HG02943 (cell line): ENCODE measurements around the gene NTNG1.

ENCODE experiments used
- ATAC-seq: cut with Tn5 transposase; IDR thresholded peaks from one replicate; pipeline ENCODE4 v1.9.1; 2021; ENCODE audit warnings: mild to moderate bottlenecking, low read depth, moderate library complexity; ENCODE audit not compliant: unreplicated experiment

The NTNG1 gene

DNA sequence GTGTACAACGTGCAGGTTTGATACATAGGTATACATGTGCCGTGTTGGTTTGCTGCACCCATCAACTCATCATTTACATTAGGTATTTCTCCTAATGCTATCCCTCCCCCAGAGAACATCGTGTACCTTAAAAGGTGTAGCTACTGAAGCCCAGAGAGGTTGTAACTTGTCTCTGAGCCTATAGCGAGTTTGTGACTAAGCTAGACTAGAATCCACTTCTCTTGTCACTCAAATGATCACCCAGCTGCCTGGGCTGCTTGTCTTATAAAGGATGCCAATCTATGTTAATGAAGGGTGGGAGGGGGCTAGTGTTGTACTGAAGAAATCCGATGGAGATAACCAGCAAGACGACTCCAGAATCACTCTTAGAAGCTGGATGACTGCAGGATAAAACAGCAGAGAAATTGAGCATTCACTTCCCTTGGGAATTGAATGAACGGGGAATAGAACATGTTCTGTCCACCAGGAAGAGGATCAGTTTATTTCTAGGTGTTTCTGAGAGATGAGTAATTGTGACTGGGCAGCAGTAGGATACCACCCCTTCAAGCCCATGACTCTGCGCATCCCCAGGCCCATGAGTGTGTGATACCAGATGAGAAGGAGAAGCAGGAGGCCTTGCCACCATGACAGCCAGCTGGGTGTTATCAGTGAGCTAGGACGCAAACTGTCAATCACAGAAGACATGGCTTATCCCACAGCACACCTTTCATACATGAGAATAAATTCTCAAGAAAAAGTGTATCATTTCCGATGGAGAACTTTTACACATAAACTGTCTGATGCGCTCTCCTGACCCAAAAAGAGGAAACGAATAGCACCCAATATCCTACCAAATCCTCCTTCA lies 390.4 kb downstream of the NTNG1 start:
- ATAC-seq = no peak

- ATAC-seq = no peak
These were observed 391.5 kb downstream of the NTNG1 start for GRCh38 chr1:107532318-107532717.
